H1 (cell line): Measurements from ENCODE around the gene WNT1. TPM values are rescaled to one million over a fixed set of nuclear protein-coding genes. Genes with fewer than 3 reads are reported as not detected.

Experiments
- ATF2 ChIP-seq: IDR thresholded peaks from 2 replicates; pipeline ENCODE4 v1.6.1; 2012; ENCODE audit warnings: low read length, inconsistent platforms
- CTBP2 ChIP-seq: IDR thresholded peaks from 2 replicates; pipeline ENCODE4 v1.7.0; 2011; ENCODE audit warnings: borderline replicate concordance, mild to moderate bottlenecking, moderate library complexity, mixed read lengths, low read length; ENCODE audit not compliant: insufficient read depth, insufficient read length
- E2F6 ChIP-seq: IDR thresholded peaks from 2 replicates; pipeline ENCODE4 v1.6.1; 2012; ENCODE audit warnings: inconsistent platforms
- EP300 ChIP-seq, 2 experiments: IDR thresholded peaks; 1 replicate in 1 of 2; 2 replicates in 1 of 2; pipeline ENCODE4 v1.6.1; 2011 to 2012; ENCODE audit warnings: low read depth in 2 of 2, low read length in 2 of 2, mild to moderate bottlenecking in 2 of 2, borderline replicate concordance in 1 of 2, inconsistent platforms in 1 of 2, moderate library complexity in 1 of 2
- EZH2 ChIP-seq: fragments of 200-600 bp; sonication (generic); IDR thresholded peaks from 2 replicates; pipeline ENCODE4 v1.7.1; 2012; ENCODE audit warnings: low read depth, mild to moderate bottlenecking, moderate library complexity, low read length, inconsistent platforms; ENCODE audit not compliant: severe bottlenecking
- GABPA ChIP-seq: IDR thresholded peaks from 2 replicates; pipeline ENCODE4 v1.6.1; 2011; ENCODE audit warnings: mild to moderate bottlenecking, low read length, moderate library complexity, borderline replicate concordance; ENCODE audit not compliant: insufficient read depth
- GTF2F1 ChIP-seq: IDR thresholded peaks from 2 replicates; pipeline ENCODE4 v1.6.1; 2012; ENCODE audit warnings: low read depth, low read length, improper control_type of control experiment, borderline replicate concordance
- HDAC2 ChIP-seq, 2 experiments: fragments of 300-600 bp in 1 of 2; sonication (generic) in 1 of 2; IDR thresholded peaks; 2 replicates each; pipeline ENCODE4 v1.6.1; 2011 to 2012; ENCODE audit warnings: low read depth in 2 of 2, low read length in 2 of 2, mild to moderate bottlenecking in 2 of 2, moderate library complexity in 2 of 2, borderline replicate concordance in 1 of 2, inconsistent platforms in 1 of 2
- JUND ChIP-seq: IDR thresholded peaks from 2 replicates; pipeline ENCODE4 v1.6.1; 2011; ENCODE audit warnings: mild to moderate bottlenecking, improper control_type of control experiment, low read length
- KDM4A ChIP-seq: IDR thresholded peaks from one replicate; pipeline ENCODE4 v1.7.1; 2012; ENCODE audit warnings: low read depth, mild to moderate bottlenecking, moderate library complexity, low read length, inconsistent platforms; ENCODE audit not compliant: severe bottlenecking
- KDM5A ChIP-seq: fragments of 200-600 bp; IDR thresholded peaks from 2 replicates; pipeline ENCODE4 v1.7.1; 2012; ENCODE audit warnings: mild to moderate bottlenecking, low read length, inconsistent platforms, mixed read lengths
- NRF1 ChIP-seq: IDR thresholded peaks from 2 replicates; pipeline ENCODE4 v1.6.1; 2011; ENCODE audit warnings: mild to moderate bottlenecking, low read depth, low read length, improper control_type of control experiment
- POLR2A ChIP-seq, 2 experiments: IDR thresholded peaks; 1 replicate in 1 of 2; 2 replicates in 1 of 2; pipeline ENCODE4 v1.6.1; 2011; ENCODE audit warnings: low read depth in 2 of 2, low read length in 2 of 2, mild to moderate bottlenecking in 2 of 2; ENCODE audit errors: control extremely low read depth in 1 of 2
- RFX5 ChIP-seq: IDR thresholded peaks from 2 replicates; pipeline ENCODE4 v1.6.1; 2011; ENCODE audit warnings: low read depth, low read length, improper control_type of control experiment, borderline replicate concordance
- SIN3A ChIP-seq, 2 experiments: IDR thresholded peaks in 1 of 2; conservative IDR thresholded peaks in 1 of 2; 2 replicates each; pipeline ENCODE4 v1.6.1; 2011 to 2012; ENCODE audit warnings: low read length in 2 of 2, improper control_type of control experiment in 1 of 2, low read depth in 1 of 2, mild to moderate bottlenecking in 1 of 2
- SP4 ChIP-seq: IDR thresholded peaks from 2 replicates; pipeline ENCODE4 v1.6.1; 2012; ENCODE audit warnings: low read length, inconsistent platforms
- TAF1 ChIP-seq: IDR thresholded peaks from 2 replicates; pipeline ENCODE4 v1.6.1; 2011; ENCODE audit warnings: mild to moderate bottlenecking, low read depth, low read length
- TBP ChIP-seq: IDR thresholded peaks from 2 replicates; pipeline ENCODE4 v1.6.1; 2011; ENCODE audit warnings: low read depth, low read length, improper control_type of control experiment
- YY1 ChIP-seq: IDR thresholded peaks from 2 replicates; pipeline ENCODE4 v1.6.1; 2011; ENCODE audit warnings: low read depth, mild to moderate bottlenecking, low read length
- ZNF274 ChIP-seq: IDR thresholded peaks from 2 replicates; pipeline ENCODE4 v1.7.0; 2012; ENCODE audit warnings: low read length, borderline replicate concordance; ENCODE audit errors: extremely low read depth
- polyA plus RNA-seq, 7 experiments: library from polyadenylated mRNA; depleted of rRNA in 3 of 7; stranded (reverse) in 5 of 7; unstranded in 2 of 7; fragments of >200 nt in 5 of 7; fragments of 200-250 nt in 2 of 7; gene quantifications; 1 replicate in 5 of 7; 2 replicates in 1 of 7; 4 replicates in 1 of 7; pipeline versions ENCODE4 v1.2.1 to v1.2.3, GENCODE V29; 2011 to 2013; ENCODE audit warnings: missing spikeins in 2 of 7, mixed read lengths in 2 of 7
- total RNA-seq: library from RNA; stranded (reverse); fragmentation: NEBNext Ultra II Directional; extraction: Animal tissue kit (Norgen Biotek cat#: 25700); gene quantifications from 2 replicates; pipeline ENCODE4 v1.2.1, GENCODE V29; 2021

WNT1 gene
- total and polyA plus RNA-seq, 2 of the 8 experiments (the other 6 are each of a cell fraction or from before 2014, with no cell fraction given) = not detected

- TF ChIP-seq ATF2 = no peak
- TF ChIP-seq GABPA = peak; percentile 95
- TF ChIP-seq JUND = 0 out of 2 replicates have a peak, but pooled peaks have one; percentile 38
- TF ChIP-seq ZNF274 = no peak
- peak; percentile 89 for TF ChIP-seq TBP
- peak; percentile 97 for TF ChIP-seq TAF1
- TF ChIP-seq CTBP2 = no peak
- TF ChIP-seq YY1 = peak; percentile 78
- TF ChIP-seq EZH2 = no peak
- TF ChIP-seq EP300 (IDR thresholded peaks at IDR 0.05; ENCODE audit: borderline replicate concordance in 1 of 2, low read depth in 2 of 2, low read length in 2 of 2) = peak in 1 of 2 experiments; percentile 48; a peak in 1 of 3 replicates
- no peak for TF ChIP-seq SP4
- peak in 1 of 2 experiments; percentile 86; a peak in 2 of 4 replicates for TF ChIP-seq SIN3A (conservative IDR thresholded peaks at IDR 0.05 in 1 of 2, IDR thresholded peaks at IDR 0.05 in 1 of 2; ENCODE audit: low read depth in 1 of 2, low read length in 2 of 2)
- TF ChIP-seq RFX5 = no peak
- peak; percentile 88 for TF ChIP-seq GTF2F1
- peak; percentile 90 to 96 for TF ChIP-seq POLR2A (IDR thresholded peaks at IDR 0.05; ENCODE audit: control extremely low read depth in 1 of 2, low read depth in 2 of 2, low read length in 2 of 2)
- TF ChIP-seq NRF1 = peak; percentile 10; the same call in 1 of the 2 replicates
- no peak for TF ChIP-seq KDM4A
- TF ChIP-seq HDAC2 (IDR thresholded peaks at IDR 0.05; ENCODE audit: borderline replicate concordance in 1 of 2, low read depth in 2 of 2, low read length in 2 of 2) = no peak
- TF ChIP-seq KDM5A = no peak
- 0 out of 2 replicates have a peak, but pooled peaks have one; percentile 11 for TF ChIP-seq E2F6
These were observed 40.4 kb downstream of the WNT1 start, which contains the start of gene PRKAG1 (continued) for GRCh38 chr12:49018261-49019119.
